ENCODE measurements around the gene ZDHHC22. TPM values are rescaled to one million over a fixed set of nuclear protein-coding genes. Genes with fewer than 3 reads are reported as not detected.

ZDHHC22 gene
- total and polyA plus RNA-seq, 12 donors, result 0.06 to 1.2 (median 0.24) TPM; not detected in 7

- intact Hi-C loops (cut with DNase I), result no loop called here
- Histone ChIP-seq H3K27ac (peak overlapping the region; percentile 84 to 97 (median 96)), H3K4me1 (replicated peaks in 1 of 2) (peaks cover 28 to 40% of the 10 kb centered on the region in 2 donors), H3K4me3 (peak overlapping the region; percentile 13 to 65 (median 52)), H3K9me3 (replicated peaks in 1 of 3) (no peaks in the 10 kb centered on the region), H3K36me3 (replicated peaks in 1 of 2) (no peaks in the 10 kb centered on the region), H3K27me3 (no peaks in the 10 kb centered on the region)
- 2 to 6% (median 4%) methylated on average over 20 of the region's 20 CpGs for WGBS, 4 donors
- no peak for DNase-seq
- TF ChIP-seq POLR2A (IDR thresholded peaks at IDR 0.05) (no peak), CTCF (IDR thresholded peaks at IDR 0.05) (no peak)
These were observed 44.4 kb downstream of the ZDHHC22 start for GRCh38 chr14:77097006-77097699.

GRCh38 chr14:77094672-77095284 is 46.8 kb downstream of the ZDHHC22 start:
- peak; percentile 75 to 91 (median 80) for DNase-seq
- TF ChIP-seq POLR2A (IDR thresholded peaks at IDR 0.05) (no peak), CTCF (IDR thresholded peaks at IDR 0.05) (peak; percentile 62 to 80 (median 76))
- intact Hi-C loops (cut with DNase I), result no loop called here
- Histone ChIP-seq H3K36me3 (replicated peaks in 1 of 2) (no peaks in the 10 kb centered on the region), H3K4me1 (replicated peaks in 1 of 2) (peaks cover 15 to 18% of the 10 kb centered on the region in 2 donors), H3K27me3 (no peaks in the 10 kb centered on the region), H3K4me3 (no peak overlapping the region), H3K9me3 (replicated peaks in 1 of 3) (no peaks in the 10 kb centered on the region), H3K27ac (no peak overlapping the region)
- 16 to 25% (median 20%) methylated on average over 8 of the region's 8 CpGs for WGBS, 4 donors

GRCh38 chr14:77092676-77093075 is 48.9 kb downstream of the ZDHHC22 start:
- Histone ChIP-seq H3K9me3 (replicated peaks in 1 of 3) (no peaks in the 10 kb centered on the region), H3K4me1 (replicated peaks in 1 of 2) (peaks cover 7 to 8% of the 10 kb centered on the region in 2 donors), H3K36me3 (replicated peaks in 1 of 2) (no peaks in the 10 kb centered on the region), H3K27me3 (no peaks in the 10 kb centered on the region), H3K27ac (no peak overlapping the region), H3K4me3 (no peak overlapping the region)
- DNase-seq, result no peak
- TF ChIP-seq POLR2A (IDR thresholded peaks at IDR 0.05), result no peak
- TF ChIP-seq CTCF (IDR thresholded peaks at IDR 0.05), result no peak
- WGBS, 4 donors, result 83 to 92% (median 89%) methylated on average over 3 of the region's 3 CpGs
- intact Hi-C loops (cut with DNase I), result no loop called here

GRCh38 chr14:77091518-77091917 is 50.1 kb downstream of the ZDHHC22 start:
- intact Hi-C loops (cut with DNase I), result no loop called here
- Histone ChIP-seq H3K4me1 (replicated peaks in 1 of 2) (no peaks in the 10 kb centered on the region), H3K9me3 (replicated peaks in 1 of 3) (no peaks in the 10 kb centered on the region), H3K36me3 (replicated peaks in 1 of 2) (no peaks in the 10 kb centered on the region), H3K27ac (no peak overlapping the region), H3K27me3 (no peaks in the 10 kb centered on the region), H3K4me3 (no peak overlapping the region)
- DNase-seq, result no peak
- TF ChIP-seq POLR2A (IDR thresholded peaks at IDR 0.05) (no peak), CTCF (IDR thresholded peaks at IDR 0.05) (no peak)

All from adrenal gland (tissue), 12 donors.